Measurements from ENCODE around the gene CCDC180. TPM values are rescaled to one million over a fixed set of nuclear protein-coding genes. Genes with fewer than 3 reads are reported as not detected.

Gene CCDC180
- total and polyA plus RNA-seq, 10 of the 15 experiments (the other 5 are each of a cell fraction or from before 2014, with no cell fraction given), result 0.31 to 1.1 (median 0.57) TPM

DNA sequence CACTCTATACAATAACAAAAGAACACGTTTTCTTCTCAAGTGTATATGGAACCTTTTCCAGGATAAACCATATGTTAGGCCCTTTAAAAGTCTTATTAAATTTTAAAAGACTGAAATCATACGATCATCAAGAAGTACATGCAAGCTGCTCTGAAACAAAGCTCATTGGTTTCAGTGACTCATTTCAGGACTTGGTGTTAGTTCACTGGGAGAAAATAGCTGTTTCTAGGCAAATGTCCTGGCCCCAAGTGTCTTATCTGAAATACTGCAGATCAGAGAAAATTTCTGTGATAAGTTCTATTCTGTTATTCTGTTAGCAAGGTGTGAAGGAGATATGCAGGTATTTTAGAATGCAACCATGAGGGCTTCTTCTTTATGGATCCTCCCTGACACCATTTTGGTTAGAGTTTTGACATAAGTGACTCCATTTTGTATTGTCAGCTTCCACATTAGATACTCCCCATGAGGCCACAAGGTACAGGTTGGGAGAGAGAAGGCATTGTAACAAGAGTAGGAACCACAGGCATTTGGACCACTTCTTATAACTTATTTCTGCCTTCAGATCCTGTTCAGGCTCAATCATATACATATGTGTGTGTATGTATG is 7.5 kb upstream of the CCDC180 start (continued):
- no peak for TF ChIP-seq PBX3 (IDR thresholded peaks at IDR 0.05; ENCODE audit: insufficient replicate concordance, low read depth, low read length)
- no peak for TF ChIP-seq KDM1A (IDR thresholded peaks at IDR 0.05; ENCODE audit: borderline replicate concordance)
- no peak for TF ChIP-seq MXI1 (IDR thresholded peaks at IDR 0.05; ENCODE audit: low read depth, low read length)
- TF ChIP-seq ZNF274 (IDR thresholded peaks at IDR 0.05; ENCODE audit: insufficient read depth, insufficient read length), result no peak
- peak; percentile 62; the same call in 1 of the 2 replicates for TF ChIP-seq CBX5 (IDR thresholded peaks at IDR 0.05; ENCODE audit: low read depth)
- no peak for TF ChIP-seq MAX (IDR thresholded peaks at IDR 0.05; ENCODE audit: low read depth, low read length)
- TF ChIP-seq HCFC1 (IDR thresholded peaks at IDR 0.05; ENCODE audit: low read length), result no peak
- no peak for TF ChIP-seq NBN (IDR thresholded peaks at IDR 0.05)
- no peak for TF ChIP-seq SMAD5 (IDR thresholded peaks at IDR 0.05; ENCODE audit: low read depth)
- no peak for TF ChIP-seq ZZZ3 (IDR thresholded peaks at IDR 0.05; ENCODE audit: control insufficient read depth, insufficient read length, low read depth)
- TF ChIP-seq, protein P1, sequence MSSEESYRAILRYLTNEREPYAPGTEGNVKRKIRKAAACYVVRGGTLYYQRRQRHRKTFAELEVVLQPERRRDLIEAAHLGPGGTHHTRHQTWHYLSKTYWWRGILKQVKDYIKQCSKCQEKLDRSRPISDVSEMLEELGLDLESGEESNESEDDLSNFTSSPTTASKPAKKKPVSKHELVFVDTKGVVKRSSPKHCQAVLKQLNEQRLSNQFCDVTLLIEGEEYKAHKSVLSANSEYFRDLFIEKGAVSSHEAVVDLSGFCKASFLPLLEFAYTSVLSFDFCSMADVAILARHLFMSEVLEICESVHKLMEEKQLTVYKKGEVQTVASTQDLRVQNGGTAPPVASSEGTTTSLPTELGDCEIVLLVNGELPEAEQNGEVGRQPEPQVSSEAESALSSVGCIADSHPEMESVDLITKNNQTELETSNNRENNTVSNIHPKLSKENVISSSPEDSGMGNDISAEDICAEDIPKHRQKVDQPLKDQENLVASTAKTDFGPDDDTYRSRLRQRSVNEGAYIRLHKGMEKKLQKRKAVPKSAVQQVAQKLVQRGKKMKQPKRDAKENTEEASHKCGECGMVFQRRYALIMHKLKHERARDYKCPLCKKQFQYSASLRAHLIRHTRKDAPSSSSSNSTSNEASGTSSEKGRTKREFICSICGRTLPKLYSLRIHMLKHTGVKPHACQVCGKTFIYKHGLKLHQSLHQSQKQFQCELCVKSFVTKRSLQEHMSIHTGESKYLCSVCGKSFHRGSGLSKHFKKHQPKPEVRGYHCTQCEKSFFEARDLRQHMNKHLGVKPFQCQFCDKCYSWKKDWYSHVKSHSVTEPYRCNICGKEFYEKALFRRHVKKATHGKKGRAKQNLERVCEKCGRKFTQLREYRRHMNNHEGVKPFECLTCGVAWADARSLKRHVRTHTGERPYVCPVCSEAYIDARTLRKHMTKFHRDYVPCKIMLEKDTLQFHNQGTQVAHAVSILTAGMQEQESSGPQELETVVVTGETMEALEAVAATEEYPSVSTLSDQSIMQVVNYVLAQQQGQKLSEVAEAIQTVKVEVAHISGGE (CRISPR knock-in tag; IDR thresholded peaks at IDR 0.05), result peak; percentile 30; the same call in 1 of the 2 replicates
- TF ChIP-seq SRF (IDR thresholded peaks at IDR 0.05; ENCODE audit: low read depth in 2 of 2, low read length in 2 of 2), result no peak
- TF ChIP-seq NR2C1 (IDR thresholded peaks at IDR 0.05), result no peak
- 0 out of 3 replicates have a peak, but pooled peaks have one; percentile 28 for TF ChIP-seq POU2F2 (IDR thresholded peaks at IDR 0.05; ENCODE audit: borderline replicate concordance, low read depth, low read length)
- no peak for TF ChIP-seq ZNF622 (IDR thresholded peaks at IDR 0.05)
- TF ChIP-seq ATF2 (IDR thresholded peaks at IDR 0.05; ENCODE audit: low read length), result peak; percentile 90
- peak in 1 of 2 experiments; percentile 30; a peak in 1 of 4 replicates for TF ChIP-seq ETV6 (conservative IDR thresholded peaks at IDR 0.05 in 1 of 2, IDR thresholded peaks at IDR 0.05 in 1 of 2; ENCODE audit: borderline replicate concordance in 1 of 2, low read depth in 1 of 2)
- no peak for TF ChIP-seq USF2 (IDR thresholded peaks at IDR 0.05; ENCODE audit: borderline replicate concordance, low read depth, low read length)
- TF ChIP-seq CREB1 (IDR thresholded peaks at IDR 0.05; ENCODE audit: low read depth), result peak; percentile 55; the same call in 1 of the 2 replicates
- TF ChIP-seq BACH1 (IDR thresholded peaks at IDR 0.05; ENCODE audit: borderline replicate concordance), result no peak
- no peak for TF ChIP-seq TCF12 (IDR thresholded peaks at IDR 0.05; ENCODE audit: low read depth, low read length)
- no peak for TF ChIP-seq TAF1 (IDR thresholded peaks at IDR 0.05; ENCODE audit: borderline replicate concordance, low read depth, low read length)
- TF ChIP-seq YBX1 (IDR thresholded peaks at IDR 0.05), result no peak
- 0 out of 2 replicates have a peak, but pooled peaks have one; percentile 60 for TF ChIP-seq MTA3 (IDR thresholded peaks at IDR 0.05; ENCODE audit: borderline replicate concordance, low read length)
- TF ChIP-seq RAD21 (IDR thresholded peaks at IDR 0.05; ENCODE audit: insufficient read depth, low read depth, low read length), result no peak
